ENCODE data around the gene KCNAB2. TPM values are rescaled to one million over a fixed set of nuclear protein-coding genes. Genes with fewer than 3 reads are reported as not detected.

The KCNAB2 gene
- total RNA-seq, 2 experiments from 2014 or later = 290 to 299 TPM

- Mint-ChIP-seq H3K9me3 (no peaks in the 10 kb centered on the region), H3K27ac (no peak overlapping the region), H3K4me3 (no peak overlapping the region), H3K27me3 (no peaks in the 10 kb centered on the region), H3K4me1 (ENCODE audit: low read depth) (no peaks in the 10 kb centered on the region), H3K36me3 (ENCODE audit: low read depth) (peaks cover 25% of the 10 kb centered on the region)
- intact Hi-C loops (cut with micrococcal nuclease) = no loop called here
- no peak for TF ChIP-seq CTCF (IDR thresholded peaks at IDR 0.05)
- ATAC-seq (no peak), DNase-seq (no peak)
- ChIA-PET CTCF (no interaction called here), POLR2A (interaction anchor here (0.6 to 0.9 kb wide), 2 partner anchors 10 to 12 kb away, joined by 3 to 4 read pairs; no protein-coding TSS in a partner anchor)
These were observed 42.3 kb downstream of the KCNAB2 start for GRCh38 chr1:6087958-6088357.

DNA sequence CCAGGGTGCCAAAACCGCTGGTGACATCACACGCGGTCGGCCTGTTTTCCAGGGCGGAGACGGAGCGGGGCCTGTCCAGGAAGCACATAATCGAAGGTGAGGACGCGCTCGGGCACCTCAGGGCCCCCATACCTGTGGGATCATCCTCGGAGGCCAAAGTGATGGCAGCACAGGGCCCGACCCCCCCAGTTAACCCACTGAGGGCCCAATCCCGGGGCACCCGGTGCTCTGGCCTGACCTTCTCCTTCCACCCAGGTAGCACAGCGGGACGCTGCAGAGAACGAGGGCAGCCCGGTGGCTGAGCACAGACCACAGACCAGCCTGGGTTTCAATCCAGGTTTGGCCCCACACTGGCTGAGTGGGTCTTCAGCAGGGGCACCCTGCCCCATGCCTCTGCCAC lies 43.3 kb downstream of the KCNAB2 start:
- Mint-ChIP-seq H3K4me1 (ENCODE audit: low read depth) (no peaks in the 10 kb centered on the region), H3K27ac (no peak overlapping the region), H3K36me3 (ENCODE audit: low read depth) (peaks cover 30% of the 10 kb centered on the region), H3K9me3 (no peaks in the 10 kb centered on the region), H3K27me3 (no peaks in the 10 kb centered on the region), H3K4me3 (no peak overlapping the region)
- DNase-seq (no peak), ATAC-seq (no peak)
- CTCF ChIA-PET = no interaction called here
- TF ChIP-seq CTCF (IDR thresholded peaks at IDR 0.05) = no peak
- intact Hi-C loops (cut with micrococcal nuclease) = no loop called here
- POLR2A ChIA-PET = no interaction called here

DNA sequence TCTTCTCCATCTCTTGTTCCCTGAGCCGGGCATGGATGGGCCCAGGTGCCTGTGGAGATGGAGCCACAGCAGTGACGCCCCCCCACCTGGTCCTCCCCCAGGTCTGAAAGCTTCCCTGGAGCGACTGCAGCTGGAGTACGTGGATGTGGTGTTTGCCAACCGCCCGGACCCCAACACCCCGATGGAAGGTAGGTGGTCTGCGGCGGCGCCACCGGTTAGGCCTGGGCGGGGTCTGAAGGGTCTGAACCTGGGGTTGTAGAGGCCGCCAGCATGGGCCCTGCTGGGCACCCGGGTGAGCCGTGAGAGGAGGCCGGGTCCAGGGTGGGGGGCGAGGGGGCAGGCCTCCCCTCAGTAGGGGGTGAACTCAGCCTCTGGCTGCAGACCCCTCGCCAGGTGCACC lies 44.6 kb downstream of the KCNAB2 start:
- Mint-ChIP-seq H3K27me3 (no peaks in the 10 kb centered on the region), H3K4me1 (ENCODE audit: low read depth) (no peaks in the 10 kb centered on the region), H3K36me3 (ENCODE audit: low read depth) (peaks cover 29% of the 10 kb centered on the region), H3K27ac (no peak overlapping the region), H3K9me3 (no peaks in the 10 kb centered on the region), H3K4me3 (no peak overlapping the region)
- intact Hi-C loops (cut with micrococcal nuclease) = no loop called here
- CTCF ChIA-PET = no interaction called here
- no peak for ATAC-seq
- POLR2A ChIA-PET = no interaction called here
- TF ChIP-seq CTCF (IDR thresholded peaks at IDR 0.05) = no peak
- DNase-seq = no peak

DNA sequence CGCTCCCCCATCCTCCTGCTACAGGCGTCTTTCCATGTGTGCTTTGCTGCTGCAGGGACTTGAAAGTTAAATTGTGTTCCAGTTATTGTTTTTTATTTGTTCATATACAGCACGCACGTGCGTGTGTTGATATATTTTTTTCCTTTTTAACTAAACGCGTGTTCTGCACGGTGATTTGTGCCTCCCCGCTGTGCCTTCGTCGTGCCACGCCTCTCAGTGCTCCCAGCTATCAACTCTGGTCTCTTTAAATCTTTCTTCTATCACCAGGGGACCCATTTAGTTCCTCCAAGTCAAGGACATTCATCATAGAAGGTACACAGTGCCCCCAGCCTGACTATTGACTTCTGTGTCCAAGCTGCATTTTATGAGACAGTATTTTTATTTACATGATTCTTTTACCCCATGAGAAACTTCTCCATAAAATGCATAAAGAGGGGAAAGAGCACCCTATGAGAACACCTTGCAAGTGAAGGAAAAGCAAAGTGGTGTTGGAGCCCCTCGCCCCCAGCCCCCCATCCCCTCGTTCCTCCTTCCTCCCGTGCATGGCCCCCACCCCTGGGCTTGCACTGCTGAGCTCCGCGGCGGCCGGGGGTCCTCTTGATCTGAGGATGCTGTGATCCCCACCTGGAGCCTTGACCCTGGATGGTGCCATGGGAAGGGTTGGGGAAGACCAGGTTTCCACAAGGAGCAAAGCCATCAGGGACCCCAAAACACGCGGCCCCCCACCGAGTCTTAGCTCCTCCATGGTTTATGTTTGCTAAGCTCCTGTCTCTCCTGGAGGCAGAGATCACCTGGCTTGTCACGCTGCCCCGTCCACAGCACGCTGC lies 45.5 kb downstream of the KCNAB2 start:
- Mint-ChIP-seq H3K27me3 (no peaks in the 10 kb centered on the region), H3K27ac (no peak overlapping the region), H3K36me3 (ENCODE audit: low read depth) (peaks cover 28% of the 10 kb centered on the region), H3K4me3 (no peak overlapping the region), H3K9me3 (no peaks in the 10 kb centered on the region), H3K4me1 (ENCODE audit: low read depth) (no peaks in the 10 kb centered on the region)
- intact Hi-C loops (cut with micrococcal nuclease) = no loop called here
- no peak for TF ChIP-seq CTCF (IDR thresholded peaks at IDR 0.05)
- ChIA-PET CTCF (no interaction called here), POLR2A (interaction anchor here (0.9 to 1.7 kb wide), 2 partner anchors 10 to 146 kb away, joined by 3 to 10 read pairs; no protein-coding TSS in a partner anchor)
- no peak for ATAC-seq
- no peak for DNase-seq

- H3K27me3 Mint-ChIP-seq = no peaks in the 10 kb centered on the region
- H3K9me3 Mint-ChIP-seq = no peaks in the 10 kb centered on the region
- no peak for TF ChIP-seq CTCF (IDR thresholded peaks at IDR 0.05)
- no peaks in the 10 kb centered on the region for H3K4me1 Mint-ChIP-seq (ENCODE audit: low read depth)
- no peak overlapping the region for H3K4me3 Mint-ChIP-seq
- POLR2A ChIA-PET = interaction anchor here (1.7 kb wide), 1 partner anchor 9 kb away, joined by 10 read pairs; no protein-coding TSS in a partner anchor
- intact Hi-C loops (cut with micrococcal nuclease) = no loop called here
- H3K36me3 Mint-ChIP-seq (ENCODE audit: low read depth) = peaks cover 26% of the 10 kb centered on the region
- CTCF ChIA-PET = no interaction called here
- ATAC-seq (no peak), DNase-seq (no peak)
- no peak overlapping the region for H3K27ac Mint-ChIP-seq
These were observed 46.1 kb downstream of the KCNAB2 start for GRCh38 chr1:6091823-6092109.

All from activated CD8-positive, alpha-beta T cell treated with anti-CD3 and anti-CD28 coated beads for 36 hours (primary cell).